Measurements from ENCODE around the gene PSMA7.
A peak's percentile ranks its signal among the peaks of the same experiment; 100 is the strongest.

Gene PSMA7

GRCh38 chr20:62143081-62143956 lies at the start of gene PSMA7, which contains the start of gene SS18L1:
PSMA7 (minus strand) TSS chr20:62143394; CDS start chr20:62143303, 91 bp downstream.
SS18L1 (plus strand) TSS chr20:62143769; CDS start chr20:62143821, 52 bp downstream.
- peak; percentile 96 for DNase-seq (ENCODE audit: low spot score)

GRCh38 chr20:62192635-62193034 lies 49.4 kb upstream of the PSMA7 start:
- no peak for DNase-seq (ENCODE audit: low spot score)

- DNase-seq (ENCODE audit: low spot score), result no peak
These were observed 48.8 kb upstream of the PSMA7 start for GRCh38 chr20:62191781-62192559.

- no peak for DNase-seq (ENCODE audit: low spot score)
These were observed 47.6 kb upstream of the PSMA7 start for GRCh38 chr20:62190639-62191411.

GRCh38 chr20:62186887-62187866 lies 44.0 kb upstream of the PSMA7 start:
- no peak for DNase-seq (ENCODE audit: low spot score)

- no peak for DNase-seq (ENCODE audit: low spot score)
These were observed 42.9 kb upstream of the PSMA7 start for GRCh38 chr20:62186096-62186426.

GRCh38 chr20:62183426-62184142 lies 40.4 kb upstream of the PSMA7 start:
- DNase-seq (ENCODE audit: low spot score), result no peak

GRCh38 chr20:62182469-62183425 lies 39.6 kb upstream of the PSMA7 start, which contains the start of gene MTG2:
MTG2 (plus strand) TSS chr20:62183028; CDS start chr20:62193421, 10,393 bp downstream.
- DNase-seq (ENCODE audit: low spot score), result peak; percentile 98

GRCh38 chr20:62181808-62182207 lies 38.6 kb upstream of the PSMA7 start:
- DNase-seq (ENCODE audit: low spot score), result no peak

GRCh38 chr20:62179162-62179504 lies 35.9 kb upstream of the PSMA7 start:
- no peak for DNase-seq (ENCODE audit: low spot score)

- DNase-seq (ENCODE audit: low spot score), result no peak
These were observed 35.3 kb upstream of the PSMA7 start for GRCh38 chr20:62178316-62179161.

GRCh38 chr20:62177307-62177706 lies 34.1 kb upstream of the PSMA7 start:
- no peak for DNase-seq (ENCODE audit: low spot score)

- no peak for DNase-seq (ENCODE audit: low spot score)
These were observed 33.7 kb upstream of the PSMA7 start for GRCh38 chr20:62176866-62177265.

- no peak for DNase-seq (ENCODE audit: low spot score)
These were observed 32.5 kb upstream of the PSMA7 start for GRCh38 chr20:62175711-62176110.

- no peak for DNase-seq (ENCODE audit: low spot score)
These were observed 31.9 kb upstream of the PSMA7 start for GRCh38 chr20:62174870-62175624.

GRCh38 chr20:62174021-62174804 lies 31.0 kb upstream of the PSMA7 start:
- no peak for DNase-seq (ENCODE audit: low spot score)

GRCh38 chr20:62172666-62173065 lies 29.5 kb upstream of the PSMA7 start:
- DNase-seq (ENCODE audit: low spot score), result no peak
